GM12892 (cell line): Measurements from ENCODE around the gene C16orf90.

Source experiments
- DNase-seq: peaks from one replicate; pipeline ENCODE4 v3.0.0; 2011; ENCODE audit not compliant: insufficient read length
- FAIRE-seq: peaks from 2 replicates; lab custom pipeline; 2011; peaks lifted over from hg19 to GRCh38; lab: Jason Lieb, UNC
- POLR2A ChIP-seq: IDR thresholded peaks from 2 replicates; pipeline ENCODE4 v1.6.1; 2011; ENCODE audit warnings: low read depth, low read length, control low read depth
- POLR2AphosphoS5 ChIP-seq: IDR thresholded peaks from 2 replicates; pipeline ENCODE4 v1.6.1; 2011; ENCODE audit warnings: low read depth, low read length, control low read depth
- TAF1 ChIP-seq: IDR thresholded peaks from 2 replicates; pipeline ENCODE4 v1.6.1; 2011; ENCODE audit warnings: low read depth, mild to moderate bottlenecking, control low read depth, low read length, borderline replicate concordance

The C16orf90 gene

GRCh38 chr16:3468501-3468900 lies 26.8 kb downstream of the C16orf90 start:
- DNase-seq (no peak), FAIRE-seq (no peak)
- no peak for TF ChIP-seq TAF1
- TF ChIP-seq POLR2AphosphoS5, result no peak
- TF ChIP-seq POLR2A, result no peak

- FAIRE-seq (no peak), DNase-seq (no peak)
- TF ChIP-seq POLR2AphosphoS5 (no peak), POLR2A (no peak), TAF1 (no peak)
Measured at GRCh38 chr16:3467921-3468320, 27.4 kb downstream of the C16orf90 start.

- DNase-seq, result no peak
- TF ChIP-seq POLR2A, result no peak
- no peak for TF ChIP-seq POLR2AphosphoS5
- TF ChIP-seq TAF1, result no peak
- FAIRE-seq, result no peak
Measured at GRCh38 chr16:3467182-3467581, 28.1 kb downstream of the C16orf90 start.

GRCh38 chr16:3465911-3466584 lies 29.2 kb downstream of the C16orf90 start:
- no peak for FAIRE-seq
- no peak for TF ChIP-seq POLR2AphosphoS5
- TF ChIP-seq TAF1, result no peak
- no peak for TF ChIP-seq POLR2A
- DNase-seq, result no peak

- TF ChIP-seq TAF1, result no peak
- TF ChIP-seq POLR2AphosphoS5, result no peak
- TF ChIP-seq POLR2A, result no peak
- FAIRE-seq (no peak), DNase-seq (no peak)
Measured at GRCh38 chr16:3465301-3465700, 30.0 kb downstream of the C16orf90 start.

GRCh38 chr16:3461151-3461550 lies 34.1 kb downstream of the C16orf90 start:
- no peak for FAIRE-seq
- no peak for TF ChIP-seq POLR2A
- no peak for TF ChIP-seq POLR2AphosphoS5
- TF ChIP-seq TAF1, result no peak
- DNase-seq, result no peak

GRCh38 chr16:3460585-3460984 lies 34.7 kb downstream of the C16orf90 start:
- TF ChIP-seq POLR2AphosphoS5, result no peak
- TF ChIP-seq POLR2A, result no peak
- no peak for TF ChIP-seq TAF1
- FAIRE-seq, result no peak
- DNase-seq, result no peak

- FAIRE-seq, result no peak
- no peak for TF ChIP-seq TAF1
- TF ChIP-seq POLR2A, result no peak
- TF ChIP-seq POLR2AphosphoS5, result no peak
Measured at GRCh38 chr16:3460121-3460520, 35.2 kb downstream of the C16orf90 start.

GRCh38 chr16:3459401-3460090 lies 35.7 kb downstream of the C16orf90 start:
- DNase-seq (no peak), FAIRE-seq (peak; percentile 24)
- TF ChIP-seq POLR2AphosphoS5 (no peak), TAF1 (no peak), POLR2A (no peak)

More at GRCh38 chr16:3460121-3460520, 35.2 kb downstream of the C16orf90 start:
- DNase-seq, result no peak

- TF ChIP-seq POLR2A (no peak), TAF1 (no peak), POLR2AphosphoS5 (no peak)
- DNase-seq, result no peak
- no peak for FAIRE-seq
Measured at GRCh38 chr16:3458852-3459361, 36.4 kb downstream of the C16orf90 start.

GRCh38 chr16:3458278-3458851 lies 36.9 kb downstream of the C16orf90 start:
- no peak for TF ChIP-seq TAF1
- no peak for TF ChIP-seq POLR2AphosphoS5
- no peak for TF ChIP-seq POLR2A
- peak; percentile 85 for FAIRE-seq
- no peak for DNase-seq
